Effector memory CD4-positive, alpha-beta T cell (primary cell): ENCODE results near the gene THAP7.
"Not testable (repeated sequence)": the region's sequence is repeated elsewhere in the genome, so short reads cannot be mapped to it uniquely, and the experiment has no call there.

Source experiments
- DNase-seq, 3 donors: peaks; one replicate each; pipeline ENCODE4 v3.0.0-alpha.2; 2020
- H3K27ac ChIP-seq: 2 replicates; pipeline ENCODE4 v1.7.0; 2013; ENCODE audit warnings: mild to moderate bottlenecking, low read length, moderate library complexity; ENCODE audit not compliant: insufficient read depth, poor library complexity, severe bottlenecking
- H3K27me3 ChIP-seq: replicated peaks from 2 replicates; pipeline ENCODE4 v1.7.0; 2013; ENCODE audit warnings: mild to moderate bottlenecking, low read length; ENCODE audit not compliant: insufficient read depth, control insufficient read depth, poor library complexity, severe bottlenecking
- H3K36me3 ChIP-seq: 2 replicates; pipeline ENCODE4 v1.7.0; 2013; ENCODE audit warnings: mild to moderate bottlenecking, low read length, moderate library complexity; ENCODE audit not compliant: control insufficient read depth, insufficient read depth
- H3K4me1 ChIP-seq: 2 replicates; pipeline ENCODE4 v1.7.0; 2013; ENCODE audit warnings: low read length, mild to moderate bottlenecking; ENCODE audit not compliant: control insufficient read depth, insufficient read depth, poor library complexity, severe bottlenecking
- H3K4me3 ChIP-seq: 2 replicates; pipeline ENCODE4 v1.7.0; 2013; ENCODE audit warnings: low read length, low read depth, mild to moderate bottlenecking; ENCODE audit not compliant: insufficient read depth, poor library complexity, severe bottlenecking
- H3K9me3 ChIP-seq: 2 replicates; pipeline ENCODE4 v1.7.0; 2013; ENCODE audit warnings: mild to moderate bottlenecking, low read length, moderate library complexity; ENCODE audit not compliant: control insufficient read depth
- total RNA-seq, 3 donors: gene quantifications; one replicate each; lab custom pipeline; 2026; lab: John Stamatoyannopoulos, UW

The THAP7 gene
- total RNA-seq, result 64.7 to 89.7 (median 65.9) reads per million in 3 donors

- H3K9me3 ChIP-seq, result no peaks in the 10 kb centered on the region
- peaks cover 28% of the 10 kb centered on the region for H3K36me3 ChIP-seq
- no peaks in the 10 kb centered on the region for H3K27me3 ChIP-seq
- H3K4me3 ChIP-seq, result peak within 1 kb of the TSS; percentile 88
- peak within 1 kb of the TSS; percentile 98 for H3K27ac ChIP-seq
- peaks cover 18% of the 10 kb centered on the region for H3K4me1 ChIP-seq
- peak; percentile 92 to 94 (median 92) for DNase-seq
These were observed at the start of gene THAP7 for GRCh38 chr22:21001601-21002325. Gene THAP7 (minus strand): TSS chr22:21002118. CDS start chr22:21001911, 207 bp downstream.

- H3K36me3 ChIP-seq, result no peaks in the 10 kb centered on the region
- no peak overlapping the region for H3K27ac ChIP-seq
- H3K4me3 ChIP-seq, result no peak overlapping the region
- H3K9me3 ChIP-seq, result no peaks in the 10 kb centered on the region
- no peaks in the 10 kb centered on the region for H3K27me3 ChIP-seq
- DNase-seq, result no peak
- peaks cover 10% of the 10 kb centered on the region for H3K4me1 ChIP-seq
These were observed 49.4 kb upstream of the THAP7 start for GRCh38 chr22:21051145-21051830.

DNA sequence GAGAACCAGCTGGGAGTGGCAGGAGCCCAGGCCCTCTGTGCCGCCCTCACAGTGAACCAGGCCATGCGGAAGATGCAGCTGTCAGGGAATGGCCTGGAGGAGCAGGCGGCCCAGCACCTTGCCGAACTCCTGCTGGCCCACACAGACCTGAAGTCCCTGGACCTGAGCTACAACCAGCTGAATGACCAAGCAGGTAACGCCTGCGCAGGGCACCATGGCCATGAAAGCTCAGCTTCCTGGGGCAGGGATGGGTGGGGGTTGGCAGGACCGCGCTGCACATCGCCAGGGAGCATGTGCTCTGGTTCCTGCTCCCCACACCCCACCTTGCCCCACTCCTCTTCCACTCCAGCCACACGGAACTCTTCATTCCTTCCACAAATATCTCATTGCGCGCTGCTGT lies 47.0 kb upstream of the THAP7 start:
- not testable (repeated sequence) for H3K27ac ChIP-seq, H3K27me3 ChIP-seq, H3K9me3 ChIP-seq, DNase-seq, H3K36me3 ChIP-seq, H3K4me3 ChIP-seq
- peaks cover 18% of the 10 kb centered on the region for H3K4me1 ChIP-seq

DNA sequence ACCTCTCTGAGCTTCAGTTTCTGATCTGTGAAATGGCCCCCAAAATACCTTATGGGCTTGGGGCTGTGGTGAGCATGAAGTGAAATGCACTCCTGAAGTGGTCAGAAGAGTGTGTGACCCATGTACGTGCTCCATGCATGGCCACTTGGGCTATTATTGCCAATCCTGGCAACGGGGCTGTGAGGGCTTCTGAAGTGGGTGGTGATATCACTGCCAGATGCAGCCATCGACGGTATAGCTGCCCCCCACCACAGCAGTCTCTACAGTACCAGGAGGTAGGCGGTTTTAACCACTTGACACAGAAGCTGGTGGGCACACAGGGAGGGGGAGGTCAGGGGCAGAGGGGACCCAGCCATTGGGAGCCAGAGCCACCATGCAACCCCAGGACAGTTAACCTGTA lies 46.5 kb upstream of the THAP7 start:
- peaks cover 20% of the 10 kb centered on the region for H3K4me1 ChIP-seq
- H3K27ac ChIP-seq, H3K9me3 ChIP-seq, H3K27me3 ChIP-seq, H3K36me3 ChIP-seq, DNase-seq, H3K4me3 ChIP-seq: not testable (repeated sequence)

DNA sequence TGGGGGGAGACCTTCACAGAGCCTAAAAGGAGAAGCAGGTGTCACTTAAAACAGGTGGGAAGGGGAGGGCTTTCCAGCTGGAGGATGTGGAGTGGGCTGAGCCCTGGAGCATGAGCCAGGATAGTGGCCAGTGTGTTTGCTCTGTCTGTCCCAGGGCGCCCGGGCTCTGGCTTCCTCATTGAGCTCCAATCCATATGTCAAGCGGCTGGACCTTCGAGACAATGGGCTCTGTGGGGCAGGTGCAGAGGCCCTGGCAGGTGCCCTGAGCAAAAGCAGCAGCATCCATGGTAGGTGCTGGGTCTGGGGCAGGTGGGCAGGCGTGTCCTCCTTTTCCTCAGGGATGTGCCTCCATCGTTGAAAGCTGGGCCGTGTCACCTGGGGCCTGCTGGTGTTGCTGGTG lies 45.8 kb upstream of the THAP7 start:
- Histone ChIP-seq H3K4me1 (peaks cover 20% of the 10 kb centered on the region), H3K9me3 (no peaks in the 10 kb centered on the region), H3K4me3 (no peak overlapping the region), H3K36me3 (no peaks in the 10 kb centered on the region), H3K27ac (no peak overlapping the region), H3K27me3 (no peaks in the 10 kb centered on the region)
- DNase-seq, result no peak

- Histone ChIP-seq H3K4me3 (no peak overlapping the region), H3K9me3 (no peaks in the 10 kb centered on the region), H3K36me3 (no peaks in the 10 kb centered on the region), H3K4me1 (peaks cover 20% of the 10 kb centered on the region), H3K27me3 (no peaks in the 10 kb centered on the region), H3K27ac (no peak overlapping the region)
- no peak for DNase-seq
These were observed 45.2 kb upstream of the THAP7 start for GRCh38 chr22:21047035-21047661.

GRCh38 chr22:21045585-21046294 lies 43.8 kb upstream of the THAP7 start, which contains the start of gene LRRC74B:
Gene LRRC74B (plus strand): TSS chr22:21045946. CDS start chr22:21045987, 41 bp downstream.
- Histone ChIP-seq H3K27me3 (no peaks in the 10 kb centered on the region), H3K4me1 (peaks cover 20% of the 10 kb centered on the region), H3K4me3 (no peak within 1 kb of the TSS), H3K36me3 (no peaks in the 10 kb centered on the region), H3K27ac (no peak within 1 kb of the TSS), H3K9me3 (no peaks in the 10 kb centered on the region)
- DNase-seq, result peak; percentile 17 to 34 (median 18)

- Histone ChIP-seq H3K27ac (no peak overlapping the region), H3K4me3 (no peak overlapping the region)
- no peak for DNase-seq
These were observed 43.1 kb upstream of the THAP7 start for GRCh38 chr22:21044931-21045584.

DNA sequence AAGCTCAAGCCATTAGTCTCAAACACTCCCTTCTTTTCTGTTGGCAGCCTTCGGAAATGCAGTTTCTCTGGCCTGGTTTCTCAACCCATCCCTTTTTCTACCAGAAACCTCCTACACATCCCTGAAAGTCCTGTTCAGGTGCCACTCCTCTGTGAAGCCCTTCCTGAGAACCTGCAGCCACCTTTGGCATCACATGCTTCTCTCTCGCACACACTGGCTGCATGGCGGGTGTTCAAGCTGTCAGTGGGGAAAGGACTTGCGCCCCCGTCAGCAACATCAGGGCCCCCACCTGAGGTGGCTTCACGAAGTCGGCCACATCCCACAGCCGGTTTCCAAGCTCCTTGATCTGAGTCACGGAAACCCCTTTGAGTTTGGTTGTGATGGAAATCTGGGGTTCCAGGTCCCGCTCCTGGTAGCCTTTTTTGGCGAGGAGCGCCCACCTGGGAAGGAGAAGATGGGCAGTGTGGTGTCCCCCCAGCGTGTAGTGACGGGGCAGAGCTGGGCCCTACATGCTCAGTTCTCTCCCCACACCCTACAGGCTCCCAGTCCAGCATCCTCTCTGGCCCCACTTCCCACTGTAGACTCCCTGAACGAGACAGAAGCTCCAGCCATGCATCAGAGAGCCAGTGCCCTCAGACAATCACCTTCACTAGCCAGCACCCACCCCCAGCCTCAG lies 42.1 kb upstream of the THAP7 start:
- H3K4me3 ChIP-seq, result no peak overlapping the region
- no peak for DNase-seq
- no peaks in the 10 kb centered on the region for H3K36me3 ChIP-seq
- peaks cover 20% of the 10 kb centered on the region for H3K4me1 ChIP-seq
- H3K9me3 ChIP-seq, result no peaks in the 10 kb centered on the region
- H3K27me3 ChIP-seq, result no peaks in the 10 kb centered on the region
- no peak overlapping the region for H3K27ac ChIP-seq

More at GRCh38 chr22:21044931-21045584, 43.1 kb upstream of the THAP7 start:
- H3K9me3 ChIP-seq, result no peaks in the 10 kb centered on the region
- no peaks in the 10 kb centered on the region for H3K27me3 ChIP-seq
- H3K36me3 ChIP-seq, result no peaks in the 10 kb centered on the region
- H3K4me1 ChIP-seq, result peaks cover 20% of the 10 kb centered on the region
